Heart left ventricle (tissue), 13 donors: Measurements from ENCODE around the gene CGRRF1.

Experiments
- CTCF ChIP-seq, 12 donors: fragments of 200-600 bp; sonication (generic) in 4 of 12; IDR thresholded peaks; one replicate each; pipeline versions ENCODE4 v1.5.0 to v1.8.0; 2018 to 2022; ENCODE audit warnings: antibody characterized with exemption in 12 of 12, mild to moderate bottlenecking in 5 of 12
- POLR2A ChIP-seq, 2 donors: fragments of 450-650 bp; IDR thresholded peaks; one replicate each; pipeline ENCODE4 v1.6.1; 2017; ENCODE audit warnings: antibody characterized with exemption in 2 of 2, mild to moderate bottlenecking in 2 of 2, moderate library complexity in 2 of 2
- donor health status: ischemic (EF 13 %, LVEDD 7.1; RV severe dilation, severe dysfunction).
- donor health status: DM: no; HTN: yes; CAD: no.
- donor health status: DM: no; HTN: no; CAD: no.
- donor health status: ischemic (EF 25% LVEDD 6.9; RV normal size, moderate dysfunction).
- donor health status: ischemic (EF 25% LVEDD 5.7; RV mildly dilated, moderate dysfunction).
- donor health status: ischemic (EF 35%, LVEDD 5.7; RV mildly dilated, moderate dysfunction).
- donor health status: nonischemic (EF 11% LVEDD 7.7; RV severe dilation, severe dysfunction).
- donor health status: DM: yes; HTN: yes; CAD: no.
- donor health status: PGD.
- donor health status: ischemic (EF 29% LVEDD 5.4; RV normal size, mild dysfunction).
- donor health status: nonischemic (EF 23%, LVEDD 6.1; RV moderate dilation, normal function).

GRCh38 chr14:54497224-54497623, 12.5 kb upstream of the CGRRF1 start:
- TF ChIP-seq CTCF (IDR thresholded peaks at IDR 0.05) = no peak
- TF ChIP-seq POLR2A (IDR thresholded peaks at IDR 0.05) = no peak
